ENCODE measurements around the gene ASTN1. TPM values are rescaled to one million over a fixed set of nuclear protein-coding genes. Genes with fewer than 3 reads are reported as not detected.
A peak's percentile ranks its signal among the peaks of the same experiment; 100 is the strongest.

The ASTN1 gene
- total and polyA plus RNA-seq, 9 of the 15 experiments (the other 6 are each of a cell fraction or from before 2014, with no cell fraction given): 0.05 to 0.22 (median 0.18) TPM

- TF ChIP-seq RAD21 (CRISPR knock-in tag; conservative IDR thresholded peaks at IDR 0.05 in 1 of 2, IDR thresholded peaks at IDR 0.05 in 1 of 2): no peak
- TF ChIP-seq PREB (CRISPR knock-in tag; IDR thresholded peaks at IDR 0.05): no peak
- TF ChIP-seq MAFK (IDR thresholded peaks at IDR 0.05; ENCODE audit: low read length): peak; percentile 64
- no peak for TF ChIP-seq MEF2D (tag; conservative IDR thresholded peaks at IDR 0.05; ENCODE audit: low read depth)
- TF ChIP-seq, protein P1, sequence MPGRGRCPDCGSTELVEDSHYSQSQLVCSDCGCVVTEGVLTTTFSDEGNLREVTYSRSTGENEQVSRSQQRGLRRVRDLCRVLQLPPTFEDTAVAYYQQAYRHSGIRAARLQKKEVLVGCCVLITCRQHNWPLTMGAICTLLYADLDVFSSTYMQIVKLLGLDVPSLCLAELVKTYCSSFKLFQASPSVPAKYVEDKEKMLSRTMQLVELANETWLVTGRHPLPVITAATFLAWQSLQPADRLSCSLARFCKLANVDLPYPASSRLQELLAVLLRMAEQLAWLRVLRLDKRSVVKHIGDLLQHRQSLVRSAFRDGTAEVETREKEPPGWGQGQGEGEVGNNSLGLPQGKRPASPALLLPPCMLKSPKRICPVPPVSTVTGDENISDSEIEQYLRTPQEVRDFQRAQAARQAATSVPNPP (IDR thresholded peaks at IDR 0.05; ENCODE audit: borderline replicate concordance, insufficient read depth, insufficient read length): no peak
- TF ChIP-seq EP400 (IDR thresholded peaks at IDR 0.05): no peak
- TF ChIP-seq ETS2 (tag; IDR thresholded peaks at IDR 0.05; ENCODE audit: borderline replicate concordance, poor library complexity, severe bottlenecking): no peak
- no peak for TF ChIP-seq CBX5 (IDR thresholded peaks at IDR 0.05; ENCODE audit: borderline replicate concordance, low read depth)
- TF ChIP-seq NBN (IDR thresholded peaks at IDR 0.05; ENCODE audit: low read depth): no peak
- 0 out of 2 replicates have a peak, but pooled peaks have one; percentile 28 for TF ChIP-seq MTA1 (IDR thresholded peaks at IDR 0.05; ENCODE audit: borderline replicate concordance)
- TF ChIP-seq ATF3 (IDR thresholded peaks at IDR 0.05): peak; percentile 40
- no peak for TF ChIP-seq ATF3 (CRISPR knock-in tag; conservative IDR thresholded peaks at IDR 0.05)
- peak; percentile 19; the same call in 1 of the 2 replicates for TF ChIP-seq EP300 (IDR thresholded peaks at IDR 0.05; ENCODE audit: low read length)
- peak; percentile 67 for TF ChIP-seq BHLHE40 (IDR thresholded peaks at IDR 0.05; ENCODE audit: low read length)
- no peak for TF ChIP-seq ZNF280A (IDR thresholded peaks at IDR 0.05; ENCODE audit: low read depth, partially characterized antibody)
- no peak for TF ChIP-seq HNRNPUL1 (IDR thresholded peaks at IDR 0.05; ENCODE audit: low read length)
- TF ChIP-seq HMGXB4 (CRISPR knock-in tag; IDR thresholded peaks at IDR 0.05): no peak
- TF ChIP-seq ARID1B (IDR thresholded peaks at IDR 0.05): peak; percentile 21; the same call in 1 of the 2 replicates
- TF ChIP-seq SRF (CRISPR knock-in tag; IDR thresholded peaks at IDR 0.05): 0 out of 4 replicates have a peak, but pooled peaks of 1 of the 2 experiments have one; percentile 24
- no peak for TF ChIP-seq NELFE (IDR thresholded peaks at IDR 0.05; ENCODE audit: insufficient read depth, insufficient read length)
- TF ChIP-seq TAF15 (IDR thresholded peaks at IDR 0.05; ENCODE audit: low read depth, low read length): no peak
- TF ChIP-seq KHSRP (IDR thresholded peaks at IDR 0.05): no peak
- TF ChIP-seq DPF2 (IDR thresholded peaks at IDR 0.05): peak; percentile 65
These were observed 306.0 kb downstream of the ASTN1 start (continued) for GRCh38 chr1:176858433-176858916.

Measured in K562 (cell line).